H1 (cell line): Measurements from ENCODE around the gene RER1. TPM values are rescaled to one million over a fixed set of nuclear protein-coding genes. Genes with fewer than 3 reads are reported as not detected.

ENCODE experiments used
- KDM5A ChIP-seq: fragments of 200-600 bp; IDR thresholded peaks from 2 replicates; pipeline ENCODE4 v1.7.1; 2012; ENCODE audit warnings: mild to moderate bottlenecking, low read length, inconsistent platforms, mixed read lengths
- polyA plus RNA-seq, 7 experiments: library from polyadenylated mRNA; depleted of rRNA in 3 of 7; stranded (reverse) in 5 of 7; unstranded in 2 of 7; fragments of >200 nt in 5 of 7; fragments of 200-250 nt in 2 of 7; gene quantifications; 1 replicate in 5 of 7; 2 replicates in 1 of 7; 4 replicates in 1 of 7; pipeline versions ENCODE4 v1.2.1 to v1.2.3, GENCODE V29; 2011 to 2013; ENCODE audit warnings: missing spikeins in 2 of 7, mixed read lengths in 2 of 7
- total RNA-seq: library from RNA; stranded (reverse); fragmentation: NEBNext Ultra II Directional; extraction: Animal tissue kit (Norgen Biotek cat#: 25700); gene quantifications from 2 replicates; pipeline ENCODE4 v1.2.1, GENCODE V29; 2021
- TF ChIP-seq, protein P1 (sequence below): IDR thresholded peaks from 2 replicates; pipeline ENCODE4 v1.6.1; 2012; ENCODE audit warnings: low read length, inconsistent platforms

Gene RER1
- total and polyA plus RNA-seq, 2 of the 8 experiments (the other 6 are each of a cell fraction or from before 2014, with no cell fraction given), result 102 to 134 TPM

- no peak for TF ChIP-seq KDM5A
- TF ChIP-seq, protein P1, sequence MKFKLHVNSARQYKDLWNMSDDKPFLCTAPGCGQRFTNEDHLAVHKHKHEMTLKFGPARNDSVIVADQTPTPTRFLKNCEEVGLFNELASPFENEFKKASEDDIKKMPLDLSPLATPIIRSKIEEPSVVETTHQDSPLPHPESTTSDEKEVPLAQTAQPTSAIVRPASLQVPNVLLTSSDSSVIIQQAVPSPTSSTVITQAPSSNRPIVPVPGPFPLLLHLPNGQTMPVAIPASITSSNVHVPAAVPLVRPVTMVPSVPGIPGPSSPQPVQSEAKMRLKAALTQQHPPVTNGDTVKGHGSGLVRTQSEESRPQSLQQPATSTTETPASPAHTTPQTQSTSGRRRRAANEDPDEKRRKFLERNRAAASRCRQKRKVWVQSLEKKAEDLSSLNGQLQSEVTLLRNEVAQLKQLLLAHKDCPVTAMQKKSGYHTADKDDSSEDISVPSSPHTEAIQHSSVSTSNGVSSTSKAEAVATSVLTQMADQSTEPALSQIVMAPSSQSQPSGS, result no peak
Observed at GRCh38 chr1:2376931-2377672, 14.5 kb upstream of the RER1 start (continued).
